NCI-H2107 treated with DMSO at 0.1 percent for 48 hours (cell line): Measurements from ENCODE around the gene BNC1.
"Not testable (repeated sequence)": the region's sequence is repeated elsewhere in the genome, so short reads cannot be mapped to it uniquely, and the experiment has no call there.

Experiments
- DNase-seq: peaks from one replicate; lab custom pipeline; 2025; ENCODE audit not compliant: unreplicated experiment; lab: John Stamatoyannopoulos, UW

BNC1 gene

GRCh38 chr15:83299462-83299861, 15.0 kb upstream of the BNC1 start:
- no peak for DNase-seq

DNA sequence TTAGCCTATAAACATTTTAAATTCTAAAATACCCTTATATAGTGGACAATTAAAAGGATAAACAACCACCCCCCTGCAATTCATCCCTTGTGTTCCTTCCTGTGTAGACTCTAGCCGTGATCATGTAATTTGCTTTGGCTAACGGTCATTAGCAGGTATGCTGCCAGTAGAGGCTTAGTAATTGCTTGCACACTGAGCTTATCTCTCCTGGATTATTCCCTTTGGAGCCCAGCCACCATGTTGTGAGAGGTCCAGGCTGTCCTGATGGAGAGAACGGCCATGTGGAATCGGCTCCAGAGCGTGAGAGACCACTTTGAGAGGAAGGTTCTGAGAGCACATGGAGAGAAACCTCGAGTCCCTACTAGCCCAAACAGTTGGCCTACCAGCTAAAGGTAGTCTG, 11.0 kb upstream of the BNC1 start:
- no peak for DNase-seq

DNA sequence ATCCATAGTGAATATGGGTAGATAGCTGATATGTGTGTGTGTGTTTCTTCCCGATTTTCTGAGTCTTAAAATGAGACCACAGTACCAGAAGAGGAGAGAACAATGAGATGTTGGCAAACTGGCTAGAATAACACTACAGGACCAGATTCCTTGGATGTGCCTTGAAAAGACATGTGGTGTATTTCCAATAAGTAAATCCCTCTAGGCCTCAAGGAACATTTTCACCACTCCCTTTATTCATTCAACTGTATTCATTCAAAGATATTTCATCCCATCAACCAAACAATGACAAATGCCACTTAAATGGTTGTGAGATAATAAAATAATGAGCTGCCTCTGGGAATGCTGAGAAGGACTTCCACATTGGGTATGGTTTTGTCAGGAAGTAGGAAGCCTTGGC, 8.7 kb upstream of the BNC1 start:
- DNase-seq, result no peak

GRCh38 chr15:83292317-83292716, 7.9 kb upstream of the BNC1 start:
- no peak for DNase-seq

GRCh38 chr15:83290236-83290635, 5.8 kb upstream of the BNC1 start:
- no peak for DNase-seq

GRCh38 chr15:83289160-83289559, 4.7 kb upstream of the BNC1 start:
- no peak for DNase-seq

GRCh38 chr15:83288381-83288801, 3.9 kb upstream of the BNC1 start:
- DNase-seq, result no peak

- no peak for DNase-seq
Measured at GRCh38 chr15:83287541-83288027, 3.1 kb upstream of the BNC1 start.

- no peak for DNase-seq
Measured at GRCh38 chr15:83285979-83286553, 1.6 kb upstream of the BNC1 start.

DNA sequence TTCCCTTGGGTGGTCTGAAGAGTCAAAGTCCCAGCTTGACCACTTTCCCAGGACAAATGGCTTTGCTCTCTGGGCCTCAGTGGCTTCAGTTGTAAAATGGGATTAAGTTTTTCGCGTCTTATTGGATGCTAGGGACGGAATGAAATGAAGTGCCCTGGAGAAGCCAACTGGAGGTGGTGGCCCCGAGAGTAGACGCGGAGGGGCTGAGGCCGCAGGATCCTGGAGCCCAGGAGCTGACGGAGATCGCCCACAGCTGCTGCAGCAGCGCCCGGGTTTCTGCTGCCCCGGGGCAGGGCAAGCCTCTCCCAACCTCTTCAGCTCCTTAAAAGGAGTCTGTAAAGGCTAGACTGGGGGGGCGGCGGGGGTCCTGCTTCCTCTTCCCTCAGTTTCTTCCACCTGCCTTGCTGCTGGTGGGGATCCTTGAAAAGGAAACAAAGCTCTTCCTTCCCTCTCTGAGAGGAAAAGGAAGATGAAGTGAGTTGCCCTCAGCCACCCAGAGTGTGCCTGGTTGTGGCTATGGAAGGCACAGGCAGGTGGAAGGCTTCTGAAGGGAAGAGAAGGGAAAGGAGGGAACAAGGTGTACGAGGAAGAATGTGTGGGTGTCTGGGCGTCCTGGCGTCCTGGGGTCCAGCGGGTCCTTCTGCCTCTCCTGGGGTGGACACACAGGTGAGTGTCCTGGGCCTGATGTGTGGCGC, 967 bp upstream of the BNC1 start:
- no peak for DNase-seq

GRCh38 chr15:83283813-83284558, 478 bp downstream of the BNC1 start:
- no peak for DNase-seq

GRCh38 chr15:83283138-83283812, 1.2 kb downstream of the BNC1 start:
- no peak for DNase-seq

DNA sequence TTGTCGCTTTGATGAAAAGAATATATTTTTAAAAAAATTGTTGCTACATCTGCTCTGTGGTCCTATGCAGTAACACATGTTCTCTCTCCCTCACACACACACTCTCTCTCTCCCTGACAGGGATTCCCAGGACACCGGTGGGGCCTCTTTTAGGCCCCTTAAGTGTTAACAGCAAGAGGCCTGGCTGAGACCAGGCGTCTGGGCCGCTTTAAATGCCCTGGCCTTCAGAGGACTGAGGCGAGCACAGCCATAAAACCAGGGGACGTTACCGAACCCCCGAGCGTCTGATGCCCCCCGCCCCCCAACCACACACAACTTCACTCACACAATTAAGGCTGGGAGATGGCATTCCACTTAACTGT, 1.7 kb downstream of the BNC1 start:
- no peak for DNase-seq

DNA sequence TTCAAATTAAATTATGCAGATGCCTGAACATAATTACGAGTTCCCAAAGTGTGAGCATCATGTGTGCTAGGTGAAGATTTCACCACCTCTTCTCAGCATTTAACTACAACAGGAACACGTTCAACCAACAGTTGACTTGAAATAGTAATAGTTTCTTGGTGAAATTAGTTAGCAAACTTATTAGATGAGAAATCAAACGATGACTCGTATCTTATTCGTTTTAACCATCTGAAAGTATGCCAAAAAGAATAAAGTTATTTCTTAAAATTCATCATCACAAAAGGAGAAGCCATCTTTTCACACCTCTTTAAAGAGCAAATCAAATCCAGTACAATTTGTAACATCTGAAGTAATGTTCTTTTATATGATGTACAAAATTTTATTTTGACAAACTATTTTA, 2.3 kb downstream of the BNC1 start:
- DNase-seq, result no peak

GRCh38 chr15:83278191-83278590, 6.3 kb downstream of the BNC1 start:
- DNase-seq, result no peak

GRCh38 chr15:83276661-83277060, 7.8 kb downstream of the BNC1 start:
- no peak for DNase-seq

DNA sequence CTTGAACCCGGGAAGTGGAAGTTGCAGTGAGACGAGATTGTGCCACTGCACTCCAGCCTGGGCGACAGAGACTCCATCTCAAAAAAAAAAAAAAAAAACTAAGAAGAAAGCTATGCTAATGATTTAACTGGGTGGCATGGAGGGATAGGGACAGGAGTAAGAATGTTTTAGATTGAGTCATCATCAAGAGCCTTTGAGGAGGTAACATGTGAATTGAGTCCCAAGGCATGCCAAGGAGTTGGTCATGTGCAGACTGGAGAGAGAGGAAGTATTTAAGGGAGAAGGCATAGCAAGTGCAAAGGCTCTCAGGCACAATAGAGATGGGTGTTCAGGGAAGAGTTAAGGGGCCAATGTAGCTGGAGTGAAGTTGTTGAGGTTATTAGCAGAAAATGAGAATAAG, 9.1 kb downstream of the BNC1 start:
- DNase-seq, result no peak

DNA sequence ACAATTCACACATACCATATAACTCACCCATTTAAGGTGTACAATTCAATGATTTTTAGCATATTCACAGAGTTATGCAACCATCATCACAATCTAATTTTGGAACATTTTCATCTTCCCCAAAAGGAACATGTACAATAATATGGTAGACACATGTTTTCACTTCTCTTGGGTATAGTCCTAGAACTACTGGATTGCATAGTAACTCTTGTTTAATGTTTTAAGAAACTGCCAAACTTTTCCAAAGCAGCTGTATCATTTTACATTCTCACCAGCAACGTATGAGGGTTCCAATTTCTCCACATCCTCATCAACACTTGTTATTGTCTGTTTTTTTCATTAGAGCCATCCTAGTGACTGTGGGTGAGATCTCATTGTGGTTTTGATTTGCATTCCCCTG, 14.3 kb downstream of the BNC1 start:
- DNase-seq, result no peak

GRCh38 chr15:83268147-83268546, 16.3 kb downstream of the BNC1 start:
- DNase-seq, result no peak

DNA sequence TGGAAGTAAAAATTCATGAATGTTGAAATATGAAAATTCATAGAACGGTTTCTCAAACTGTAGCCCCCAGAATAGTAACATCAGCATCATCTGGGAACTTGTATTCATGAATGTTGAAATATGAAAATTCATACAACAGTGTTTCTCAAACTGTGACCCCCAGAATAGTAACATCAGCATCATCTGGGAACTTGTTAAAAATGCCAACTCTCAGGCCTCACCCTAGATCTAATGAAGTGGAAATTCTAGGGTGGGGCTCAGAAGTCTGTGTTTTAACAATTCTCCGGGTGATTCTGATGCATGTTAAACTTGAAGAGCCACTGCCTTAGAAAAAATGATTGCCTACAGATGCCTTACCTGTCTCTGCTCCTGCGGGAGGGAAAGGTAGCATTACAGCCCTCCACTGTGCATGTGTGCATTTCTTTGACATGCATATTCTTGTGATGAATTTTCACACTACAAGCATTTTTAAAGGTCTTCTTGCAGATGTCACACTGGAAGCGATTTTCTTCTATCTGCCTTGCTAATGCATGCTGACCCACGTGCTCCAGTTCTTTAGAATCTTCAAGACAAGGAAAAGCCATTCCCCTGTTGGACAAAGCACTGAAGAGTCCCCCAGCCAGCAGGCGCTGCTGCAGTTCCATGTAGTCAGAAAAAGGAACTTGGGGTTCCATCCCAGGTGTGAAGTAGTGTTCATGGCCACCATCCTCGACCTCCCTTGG, 21.7 kb downstream of the BNC1 start:
- no peak for DNase-seq

DNA sequence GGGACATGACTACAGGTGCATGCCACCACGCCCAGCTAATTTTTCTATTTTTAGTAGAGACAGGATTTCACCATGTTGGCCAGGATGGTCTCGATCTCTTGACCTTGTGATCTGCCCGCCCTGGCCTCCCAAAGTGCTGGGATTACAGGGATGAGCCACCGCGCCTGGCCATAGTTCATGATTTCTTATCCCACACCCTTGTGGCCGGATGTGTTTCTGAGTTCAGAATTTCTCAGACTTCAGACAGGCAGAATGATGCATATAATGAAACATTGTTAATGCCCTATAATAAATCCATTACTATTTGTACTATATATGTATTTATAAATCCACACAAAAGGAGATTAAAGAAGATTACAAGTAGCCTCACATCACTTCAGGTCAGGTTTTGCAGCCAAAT, 22.3 kb downstream of the BNC1 start:
- not testable (repeated sequence) for DNase-seq
